Measurements from ENCODE around the gene PATJ.
A peak's percentile ranks its signal among the peaks of the same experiment; 100 is the strongest.
"Not testable (repeated sequence)": the region's sequence is repeated elsewhere in the genome, so short reads cannot be mapped to it uniquely, and the experiment has no call there.

The PATJ gene

GRCh38 chr1:61741711-61742619 is at the start of gene PATJ:
Gene PATJ, plus strand, starts transcription at chr1:61742480. Its CDS starts 20,413 bp downstream, at chr1:61762893.
- DNase-seq (ENCODE audit: low read depth) = peak; percentile 51

GRCh38 chr1:61699911-61700851 is 42.1 kb upstream of the PATJ start:
- no peak for DNase-seq (ENCODE audit: low read depth)

GRCh38 chr1:61708953-61709907 is 33.0 kb upstream of the PATJ start:
- DNase-seq (ENCODE audit: low read depth) = no peak

DNA sequence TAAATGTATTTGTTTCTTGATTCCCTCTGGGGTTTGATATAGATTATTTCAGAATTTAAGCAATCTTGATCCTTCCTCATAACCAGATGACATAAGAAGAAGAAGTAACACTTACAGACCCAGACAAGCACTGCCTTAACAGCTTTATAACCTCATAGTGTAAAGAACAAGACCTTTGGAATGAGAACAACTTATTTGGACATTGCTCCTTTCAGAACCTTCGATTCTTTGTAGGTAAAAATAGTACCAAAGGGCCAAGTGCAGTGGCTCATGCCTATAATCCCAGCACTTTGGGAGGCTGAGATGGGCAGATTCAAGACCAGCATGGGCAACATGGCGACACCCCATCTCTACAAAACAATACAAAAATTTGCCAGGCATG is 32.4 kb upstream of the PATJ start:
- no peak for DNase-seq (ENCODE audit: low read depth)

DNA sequence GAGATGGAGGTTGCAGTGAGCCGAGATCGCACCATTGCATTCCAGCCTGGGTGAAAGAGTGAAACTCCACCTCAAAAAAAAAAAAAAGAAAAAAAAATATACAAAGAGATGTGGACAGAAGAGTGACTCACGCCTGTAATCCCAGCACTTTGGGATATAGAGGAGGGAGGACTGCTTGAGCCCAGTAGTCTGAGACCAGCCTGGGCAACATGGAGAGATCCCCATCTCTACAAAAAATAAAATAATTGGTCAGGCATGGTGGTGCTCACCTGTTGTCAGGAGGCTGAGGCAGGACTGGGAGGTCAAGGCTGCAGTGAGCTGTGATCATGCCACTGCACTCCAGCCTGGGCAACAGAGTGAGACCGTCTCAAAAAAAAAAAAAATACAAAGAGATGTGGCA is 31.0 kb upstream of the PATJ start:
- not testable (repeated sequence) for DNase-seq (ENCODE audit: low read depth)

GRCh38 chr1:61711969-61712368 is 30.3 kb upstream of the PATJ start:
- no peak for DNase-seq (ENCODE audit: low read depth)

- not testable (repeated sequence) for DNase-seq (ENCODE audit: low read depth)
Observed at GRCh38 chr1:61718996-61719663, 23.1 kb upstream of the PATJ start.

- no peak for DNase-seq (ENCODE audit: low read depth)
Observed at GRCh38 chr1:61724506-61724812, 17.8 kb upstream of the PATJ start.

DNA sequence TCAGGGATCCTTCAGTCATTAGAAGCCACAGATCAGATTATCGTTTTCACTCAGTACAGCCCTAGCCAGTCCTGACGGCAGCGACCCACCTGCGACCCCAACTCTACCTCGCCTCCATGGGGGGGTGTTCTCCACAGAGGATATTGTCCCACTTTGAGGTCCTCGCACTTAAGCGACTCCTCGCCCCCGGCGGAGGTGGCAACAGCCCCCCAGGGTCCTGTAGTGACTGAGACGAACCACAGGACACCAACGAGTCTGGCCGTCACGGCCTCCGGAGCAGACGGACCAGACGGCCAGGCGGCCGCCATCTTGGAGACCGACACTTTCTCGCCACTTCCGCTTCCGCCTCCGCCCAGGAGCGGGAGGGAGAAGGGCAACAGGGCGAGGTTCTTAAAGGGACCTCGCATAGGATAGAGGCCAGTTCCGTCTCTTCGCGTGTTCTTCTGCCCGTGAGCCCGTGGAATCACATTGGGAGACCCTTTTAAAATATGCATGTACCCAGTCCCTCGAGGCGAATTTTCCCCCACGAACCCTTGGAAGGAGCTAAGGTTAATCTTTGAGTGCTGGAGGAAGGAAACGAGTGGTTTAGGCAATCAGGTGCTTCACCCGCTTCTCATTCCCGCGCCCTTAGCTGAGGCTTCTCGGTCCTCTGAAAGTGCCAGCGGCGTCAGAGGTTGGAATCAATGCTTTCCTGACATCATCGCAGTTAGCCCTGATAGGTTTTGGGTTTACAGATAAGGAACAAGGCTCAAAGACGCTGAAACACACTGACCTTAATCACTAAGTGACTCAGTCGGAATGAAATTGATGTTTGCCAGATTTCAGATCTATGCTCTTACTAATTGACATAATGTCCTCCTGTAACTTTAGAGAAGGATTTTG is 17.2 kb upstream of the PATJ start, which contains the start of gene TM2D1:
TM2D1 (minus strand) TSS at position 329 of the 882 bp plus-strand sequence; CDS start at position 308, 21 bp downstream.
- DNase-seq (ENCODE audit: low read depth) = peak; percentile 71

DNA sequence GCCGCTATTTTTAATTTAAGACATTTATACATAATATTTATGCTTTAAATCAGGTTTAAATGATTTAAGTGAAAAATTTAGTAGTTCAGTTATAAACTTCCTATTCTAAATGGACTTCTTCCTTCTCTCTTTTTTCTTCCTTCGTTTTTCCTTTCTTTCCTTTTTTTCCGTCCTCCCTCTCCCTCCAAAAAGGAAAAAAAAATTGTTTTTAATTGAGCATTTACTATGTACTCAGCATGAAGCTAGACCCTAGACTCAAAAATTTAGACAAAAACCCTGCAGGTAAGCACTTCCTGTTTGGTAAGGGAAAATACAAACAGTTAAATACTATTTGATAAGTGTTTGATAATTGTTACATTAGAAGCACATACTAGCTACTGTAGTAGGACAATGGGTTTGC is 14.7 kb upstream of the PATJ start:
- DNase-seq (ENCODE audit: low read depth) = no peak

DNA sequence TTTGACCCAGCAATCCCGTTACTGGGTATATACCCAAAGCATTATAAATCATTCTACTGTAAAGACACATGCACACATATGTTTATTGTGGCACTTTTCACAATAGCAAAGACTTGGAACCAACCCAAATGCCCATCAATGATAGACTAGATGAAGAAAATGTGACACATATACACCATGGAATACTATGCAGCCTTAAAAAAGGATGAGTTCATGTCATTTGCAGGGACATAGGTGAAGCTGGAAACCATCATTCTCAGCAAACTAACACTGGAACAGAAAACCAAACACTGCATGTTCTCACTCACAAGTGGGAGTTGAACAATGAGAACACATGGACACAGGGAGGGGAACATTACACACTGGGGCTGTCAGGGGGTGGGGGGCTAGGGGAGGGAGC is 11.6 kb upstream of the PATJ start:
- not testable (repeated sequence) for DNase-seq (ENCODE audit: low read depth)

DNA sequence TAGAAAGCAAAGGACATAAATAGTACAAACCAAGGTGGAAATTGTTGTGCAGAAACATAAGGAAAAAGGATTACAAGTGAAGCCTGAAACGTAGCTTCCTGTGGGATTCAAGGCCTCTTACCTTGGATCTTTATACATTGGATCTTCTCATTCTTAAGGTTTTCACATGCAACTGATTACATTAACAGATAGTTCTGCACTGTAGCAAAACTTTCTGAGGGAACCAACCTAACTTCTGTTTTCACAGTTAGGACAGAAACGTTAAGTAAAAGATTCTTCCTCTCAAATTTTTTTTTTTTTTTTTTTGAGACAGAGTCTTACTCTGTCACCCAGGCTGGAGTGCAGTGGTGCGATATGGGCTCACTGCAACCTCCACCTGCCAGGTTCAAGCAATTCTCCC is 9.6 kb upstream of the PATJ start:
- no peak for DNase-seq (ENCODE audit: low read depth)

- no peak for DNase-seq (ENCODE audit: low read depth)
Observed at GRCh38 chr1:61740751-61741700, 1.3 kb upstream of the PATJ start.

DNA sequence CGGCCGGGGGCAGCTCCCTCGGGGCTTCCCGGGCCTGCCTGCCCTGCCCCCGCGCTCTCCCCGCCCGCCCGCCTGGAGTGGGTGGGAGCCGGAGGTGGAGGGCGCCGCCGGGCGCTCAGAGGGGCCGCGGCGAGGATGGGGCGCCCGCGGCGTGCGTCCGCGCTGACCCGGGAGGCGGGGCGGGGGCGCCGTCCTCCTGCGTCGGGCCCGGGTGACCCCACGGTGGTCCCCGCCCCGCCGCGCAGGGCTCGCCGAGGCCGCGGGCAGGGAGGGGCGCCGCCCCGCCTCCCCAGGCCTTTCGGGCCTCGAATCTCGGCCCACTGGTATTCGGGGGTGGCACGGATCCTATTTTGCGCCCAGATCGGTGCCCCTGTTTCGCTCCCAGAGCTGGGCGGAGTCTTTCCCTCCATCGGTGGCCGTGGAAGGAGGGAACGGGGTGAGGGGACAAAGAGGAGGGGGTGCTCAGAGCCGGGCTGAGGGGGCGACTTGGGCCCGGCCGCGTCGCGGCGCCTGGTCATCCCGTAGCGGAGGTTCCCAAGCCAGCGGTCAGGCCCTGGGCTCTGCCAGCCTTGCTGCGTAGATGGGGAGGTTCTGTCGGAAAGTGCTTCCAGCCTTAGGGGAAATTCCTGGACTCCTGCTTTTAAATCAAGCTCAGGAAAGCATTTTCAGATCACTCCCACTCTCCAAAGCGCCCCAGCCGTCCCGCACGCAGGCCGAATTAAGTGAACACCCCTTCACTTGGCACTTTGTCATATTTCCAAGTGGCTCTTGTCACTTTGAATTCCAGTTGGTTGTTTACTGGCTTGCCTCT is 545 bp downstream of the PATJ start:
- DNase-seq (ENCODE audit: low read depth) = no peak

DNA sequence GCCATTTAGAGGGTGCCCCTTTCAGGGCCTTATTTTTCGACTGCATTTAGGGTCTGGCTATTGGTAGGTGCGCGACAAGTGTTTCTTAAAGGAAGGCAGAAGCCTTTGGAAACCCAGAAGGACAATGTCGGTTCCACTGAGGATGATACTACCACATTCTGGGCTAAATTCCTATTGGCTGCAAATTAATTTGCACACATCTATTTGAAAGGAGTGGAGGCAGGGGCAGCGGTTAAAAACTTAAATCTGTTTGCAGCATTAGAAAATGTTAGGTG is 1.1 kb downstream of the PATJ start:
- DNase-seq (ENCODE audit: low read depth) = no peak

- no peak for DNase-seq (ENCODE audit: low read depth)
Observed at GRCh38 chr1:61743716-61744580, 1.7 kb downstream of the PATJ start.

GRCh38 chr1:61746813-61747212 is 4.5 kb downstream of the PATJ start:
- no peak for DNase-seq (ENCODE audit: low read depth)

All from stimulated activated CD4-positive, alpha-beta T cell treated with anti-CD3 and anti-CD28 coated beads, Interleukin-2, amount 100 ng/mL, for 4 hours (primary cell).